Effector memory CD8-positive, alpha-beta T cell (primary cell): ENCODE data around the gene RNF135.
A peak's percentile ranks its signal among the peaks of the same experiment; 100 is the strongest.
"Not testable (repeated sequence)": the region's sequence is repeated elsewhere in the genome, so short reads cannot be mapped to it uniquely, and the experiment has no call there.

ENCODE experiments used
- ATAC-seq: fragments of 150-1000 bp; cut with Tn5 transposase; replicated peaks from 2 replicates; pipeline ENCODE4 v1.10.0; 2021; ENCODE audit warnings: mild to moderate bottlenecking, moderate library complexity
- DNase-seq, 3 experiments: peaks; one replicate each; pipeline ENCODE4 v3.0.0; 2021
- H3K27ac Mint-ChIP-seq, 2 donors: one replicate each; pipeline ENCODE4 v1.8.0; 2022; ENCODE audit warnings: mild to moderate bottlenecking in 2 of 2, mixed read lengths in 2 of 2, moderate library complexity in 2 of 2
- H3K27me3 Mint-ChIP-seq, 2 donors: one replicate each; pipeline ENCODE4 v1.8.0; 2022; ENCODE audit warnings: mixed read lengths in 2 of 2
- H3K36me3 Mint-ChIP-seq: one replicate; pipeline ENCODE4 v1.8.0; 2022; ENCODE audit warnings: mild to moderate bottlenecking, moderate library complexity, mixed read lengths; ENCODE audit not compliant: insufficient read depth
- H3K4me1 Mint-ChIP-seq, 2 donors: one replicate each; pipeline ENCODE4 v1.8.0; 2022; ENCODE audit warnings: low read depth in 2 of 2, mixed read lengths in 2 of 2
- H3K4me3 Mint-ChIP-seq, 2 donors: one replicate each; pipeline ENCODE4 v1.8.0; 2022; ENCODE audit warnings: mild to moderate bottlenecking in 2 of 2, mixed read lengths in 2 of 2, moderate library complexity in 2 of 2
- H3K9me3 Mint-ChIP-seq, 2 donors: one replicate each; pipeline ENCODE4 v1.8.0; 2022; ENCODE audit warnings: mixed read lengths in 2 of 2

Gene RNF135

DNA sequence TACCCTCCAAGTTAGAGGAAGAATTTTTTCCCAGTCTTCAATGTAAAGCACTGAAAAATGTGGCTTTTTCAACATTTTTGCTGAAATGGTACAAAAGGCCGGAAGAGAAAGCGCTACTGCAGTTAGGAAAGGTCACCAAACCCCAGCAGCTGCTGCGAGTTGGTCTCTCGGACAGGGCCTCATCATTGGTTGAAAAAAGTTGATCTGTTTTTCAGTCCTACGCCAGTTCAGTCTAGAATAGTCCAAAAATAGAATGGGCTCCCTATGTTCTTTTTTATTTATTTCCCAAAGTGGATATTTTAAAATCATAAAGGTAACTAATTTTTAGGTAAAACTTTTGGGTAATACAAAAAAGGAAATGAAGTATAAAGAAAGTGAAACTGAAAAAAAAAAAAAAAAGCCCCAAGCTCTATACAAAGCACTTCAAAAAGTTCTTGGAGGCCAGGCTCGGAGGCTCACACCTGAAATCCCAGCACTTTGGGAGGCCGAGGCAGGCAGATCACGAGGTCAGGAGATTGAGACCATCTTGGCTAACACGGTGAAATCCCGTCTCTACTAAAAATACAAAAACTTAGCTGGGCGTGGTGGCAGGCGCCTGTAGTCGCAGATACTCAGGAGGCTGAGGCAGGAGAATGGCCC lies 31.7 kb upstream of the RNF135 start:
- Mint-ChIP-seq H3K27me3 (no peaks in the 10 kb centered on the region), H3K4me1 (no peaks in the 10 kb centered on the region), H3K27ac (peak overlapping the region in 1 of 2 donors; percentile 35), H3K9me3 (no peaks in the 10 kb centered on the region), H3K36me3 (no peaks in the 10 kb centered on the region), H3K4me3 (peak overlapping the region in 1 of 2 donors; percentile 30)
- no peak for DNase-seq
- ATAC-seq, result no peak

DNA sequence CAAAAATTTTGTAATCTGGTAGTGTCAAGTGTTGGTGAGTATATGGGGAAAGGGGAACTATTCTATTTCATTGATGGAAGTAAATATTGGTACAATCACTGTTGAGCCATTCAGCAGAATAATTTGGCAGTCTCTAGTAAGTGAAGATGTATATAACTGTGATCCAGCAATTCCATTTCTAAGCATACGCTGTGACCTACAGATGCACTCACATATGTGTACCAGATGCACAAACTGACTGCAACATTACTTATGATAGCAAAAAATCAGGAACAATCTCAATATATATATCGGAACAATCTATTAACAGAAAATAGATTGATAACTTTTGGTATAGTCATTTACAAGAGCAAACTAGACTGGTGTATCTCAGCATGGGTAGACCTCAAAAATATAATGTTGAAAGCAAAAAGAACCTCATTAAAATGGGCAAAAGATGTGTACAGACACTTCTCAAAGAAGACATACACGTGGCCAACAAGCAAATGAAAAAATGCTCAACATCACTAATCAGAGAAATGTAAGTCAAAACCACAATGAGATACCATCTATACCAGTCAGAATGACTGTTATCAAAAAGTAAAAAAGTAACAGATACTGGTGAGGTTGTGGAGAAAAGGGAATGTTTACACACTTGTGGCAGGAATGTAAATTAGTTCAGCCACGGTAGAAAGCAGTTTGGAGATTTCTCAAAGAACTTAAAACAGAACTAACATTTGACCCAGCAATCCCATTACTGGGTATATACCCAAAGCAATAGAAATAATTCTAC lies 28.3 kb upstream of the RNF135 start:
- Mint-ChIP-seq H3K9me3 (no peaks in the 10 kb centered on the region), H3K4me3 (no peak overlapping the region)

DNA sequence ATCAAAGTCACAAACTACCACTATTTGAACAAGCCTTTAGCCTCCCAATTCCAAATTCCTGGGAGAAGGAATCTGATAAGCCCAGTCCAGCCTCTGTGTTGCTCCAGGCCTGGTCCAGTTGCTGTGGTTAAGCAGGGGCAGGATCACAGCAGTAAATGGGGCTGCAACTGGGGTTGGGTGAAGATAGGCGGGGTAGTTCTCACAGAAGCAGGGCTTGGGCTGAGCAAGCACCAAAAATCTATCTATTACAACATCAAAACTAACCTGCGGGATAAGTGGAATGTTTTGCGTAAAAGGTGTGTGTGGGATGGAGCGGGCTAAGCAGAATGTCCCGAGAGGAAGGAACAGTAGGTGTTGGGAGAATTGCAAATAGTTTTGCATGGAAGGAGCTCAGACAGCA lies 23.0 kb upstream of the RNF135 start:
- Mint-ChIP-seq H3K27ac (no peak overlapping the region), H3K4me1 (no peaks in the 10 kb centered on the region), H3K9me3 (no peaks in the 10 kb centered on the region), H3K27me3 (no peaks in the 10 kb centered on the region), H3K36me3 (no peaks in the 10 kb centered on the region), H3K4me3 (no peak overlapping the region)
- ATAC-seq (no peak), DNase-seq (no peak)

More for the DNA sequence above, 28.3 kb upstream of the RNF135 start:
- DNase-seq, result no peak
- ATAC-seq, result no peak
- H3K36me3 Mint-ChIP-seq, result no peaks in the 10 kb centered on the region
- H3K4me1 Mint-ChIP-seq, result no peaks in the 10 kb centered on the region
- H3K27ac Mint-ChIP-seq, result no peak overlapping the region
- no peaks in the 10 kb centered on the region for H3K27me3 Mint-ChIP-seq

DNA sequence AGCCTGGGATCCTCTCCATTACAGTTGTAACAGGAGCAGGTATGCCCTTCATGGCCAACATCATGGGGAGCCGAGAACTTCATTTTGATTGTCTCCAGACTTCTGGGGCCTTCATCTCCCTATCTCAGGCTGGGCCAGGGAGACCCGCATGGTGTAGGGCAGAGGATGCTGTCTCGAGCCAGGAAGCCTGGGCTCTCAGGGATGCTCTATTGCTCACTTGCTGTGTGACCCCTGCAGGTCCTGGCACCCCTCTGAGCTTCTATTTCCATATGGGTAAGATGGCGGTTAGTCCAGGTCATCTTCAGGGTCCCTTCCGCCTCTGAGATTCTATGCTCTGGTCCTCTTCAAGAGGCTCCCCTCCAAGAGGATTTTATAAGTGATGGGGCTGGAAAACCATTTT lies 20.6 kb upstream of the RNF135 start:
- DNase-seq (no peak), ATAC-seq (no peak)
- no peaks in the 10 kb centered on the region for H3K9me3 Mint-ChIP-seq
- no peak overlapping the region for H3K4me3 Mint-ChIP-seq
- H3K4me1 Mint-ChIP-seq, result no peaks in the 10 kb centered on the region
- no peaks in the 10 kb centered on the region for H3K27me3 Mint-ChIP-seq
- no peaks in the 10 kb centered on the region for H3K36me3 Mint-ChIP-seq
- no peak overlapping the region for H3K27ac Mint-ChIP-seq

DNA sequence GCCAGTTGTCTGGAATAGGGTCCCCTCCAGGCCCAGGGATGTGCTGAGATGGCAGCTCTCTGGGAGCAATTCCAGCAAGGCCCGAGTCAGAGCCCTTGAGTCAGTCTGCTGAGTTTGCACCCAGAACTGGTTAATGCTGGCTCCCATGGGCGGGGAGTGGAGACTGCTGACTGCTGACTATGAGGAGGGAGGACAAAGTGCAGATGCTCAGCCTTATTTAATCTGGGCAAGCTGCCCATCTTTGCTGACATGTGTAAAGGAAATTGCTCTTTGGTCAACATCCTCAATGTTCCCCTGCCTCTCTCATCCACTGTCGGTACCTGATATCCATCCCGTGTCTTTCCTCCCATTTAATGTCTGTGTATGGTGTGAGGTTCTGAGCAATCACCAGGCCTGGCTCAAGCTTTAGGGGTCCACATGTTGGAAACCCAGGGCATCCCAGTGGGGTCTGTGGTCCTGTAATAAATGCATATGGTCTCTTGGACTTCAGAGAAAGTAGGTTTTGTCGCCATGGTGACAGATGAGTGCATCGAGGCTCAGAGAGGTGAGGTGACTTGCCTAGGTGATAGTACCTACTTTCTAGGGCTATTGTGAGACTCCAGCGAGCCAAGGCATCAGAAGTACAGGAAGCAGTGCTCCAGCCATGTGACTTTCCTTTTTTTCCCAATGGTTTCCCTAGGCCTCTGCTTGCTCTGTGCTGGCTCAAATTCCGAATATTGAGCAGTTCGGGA lies 20.0 kb upstream of the RNF135 start:
- no peaks in the 10 kb centered on the region for H3K36me3 Mint-ChIP-seq
- DNase-seq (no peak), ATAC-seq (no peak)
- no peak overlapping the region for H3K27ac Mint-ChIP-seq
- H3K9me3 Mint-ChIP-seq, result no peaks in the 10 kb centered on the region
- no peaks in the 10 kb centered on the region for H3K4me1 Mint-ChIP-seq
- H3K4me3 Mint-ChIP-seq, result no peak overlapping the region
- H3K27me3 Mint-ChIP-seq, result no peaks in the 10 kb centered on the region

DNA sequence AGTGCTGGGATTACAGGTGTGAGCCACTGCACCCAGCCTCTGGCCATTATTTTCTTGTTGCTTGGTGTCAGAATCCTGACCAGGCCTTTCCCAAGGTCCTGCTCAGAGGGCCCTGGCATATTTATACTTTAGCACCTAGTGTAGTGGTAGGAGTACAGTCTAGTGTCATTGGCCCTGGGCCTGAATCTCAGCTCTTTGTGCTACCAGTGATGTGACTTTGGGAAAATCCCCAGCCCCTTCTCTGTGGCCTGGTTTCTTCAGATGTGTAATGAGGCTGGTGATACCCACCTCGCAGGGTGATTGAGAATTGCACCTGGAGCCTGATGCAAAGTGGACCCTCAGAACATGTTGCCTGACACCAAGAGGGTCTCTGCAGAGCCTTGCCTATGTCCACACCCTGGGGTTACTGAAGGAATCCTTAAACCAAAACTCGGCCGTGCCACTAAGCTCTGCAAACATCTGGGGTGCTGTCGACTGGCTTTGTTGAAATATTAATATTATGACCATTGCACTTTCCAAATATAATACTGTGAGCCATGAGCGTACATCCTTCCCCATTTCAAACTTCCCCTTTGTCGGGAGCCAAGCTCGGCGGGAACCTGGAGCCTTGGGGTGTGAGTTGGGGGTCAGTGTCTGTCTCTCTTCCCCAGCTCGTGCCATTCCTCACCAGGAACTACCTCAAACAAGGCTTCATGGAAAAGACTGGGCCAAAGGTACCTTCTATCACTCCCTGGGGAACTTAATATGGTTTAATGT lies 18.0 kb upstream of the RNF135 start:
- peaks cover 0 to 13% of the 10 kb centered on the region in 2 donors for H3K27me3 Mint-ChIP-seq
- no peaks in the 10 kb centered on the region for H3K9me3 Mint-ChIP-seq
- ATAC-seq, result no peak
- peak overlapping the region in 1 of 2 donors; percentile 55 for H3K27ac Mint-ChIP-seq
- no peaks in the 10 kb centered on the region for H3K4me1 Mint-ChIP-seq
- no peaks in the 10 kb centered on the region for H3K36me3 Mint-ChIP-seq
- no peak for DNase-seq
- H3K4me3 Mint-ChIP-seq, result no peak overlapping the region

DNA sequence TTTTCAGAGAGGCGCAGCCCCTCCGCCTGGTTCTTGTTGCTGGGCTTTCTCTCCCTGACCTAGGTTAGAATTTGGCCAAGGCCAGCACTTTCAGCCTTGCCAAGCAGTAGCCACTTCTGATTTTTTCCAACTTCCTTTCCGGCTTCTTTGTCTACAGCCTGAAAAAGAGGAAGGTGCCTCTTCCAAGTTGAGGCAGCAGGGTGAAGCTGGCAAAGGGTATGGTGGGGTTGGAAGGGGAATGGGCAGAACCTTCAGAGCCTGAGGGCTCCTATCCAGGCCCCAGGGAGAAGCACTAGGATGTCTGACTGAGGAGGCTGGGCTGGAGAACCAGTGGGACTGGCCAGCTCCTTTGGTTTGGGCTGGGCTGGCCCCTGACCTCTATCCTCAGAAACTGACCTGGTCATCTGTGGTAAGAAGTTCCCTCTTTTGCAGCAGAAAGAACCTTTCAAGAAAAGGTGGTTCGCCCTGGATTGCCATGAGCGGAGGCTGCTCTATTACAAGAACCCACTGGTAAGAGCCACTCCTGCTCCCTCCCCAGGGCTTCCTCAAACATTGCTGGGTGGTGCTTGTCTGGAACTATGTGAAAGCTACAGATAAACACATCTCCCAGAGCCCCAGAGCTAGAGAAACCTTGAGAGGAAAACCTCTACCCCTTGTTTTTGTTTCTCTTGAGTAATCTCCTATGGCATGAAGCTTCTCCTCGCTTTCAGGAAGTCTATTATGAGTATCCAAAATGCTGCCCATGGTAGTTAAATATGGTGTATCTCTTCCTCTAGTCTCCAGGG lies 16.6 kb upstream of the RNF135 start:
- DNase-seq (no peak), ATAC-seq (no peak)
- Mint-ChIP-seq H3K4me3 (no peak overlapping the region), H3K4me1 (no peaks in the 10 kb centered on the region), H3K27me3 (peaks cover 7 to 25% of the 10 kb centered on the region in 2 donors), H3K36me3 (no peaks in the 10 kb centered on the region), H3K9me3 (no peaks in the 10 kb centered on the region), H3K27ac (no peak overlapping the region)

DNA sequence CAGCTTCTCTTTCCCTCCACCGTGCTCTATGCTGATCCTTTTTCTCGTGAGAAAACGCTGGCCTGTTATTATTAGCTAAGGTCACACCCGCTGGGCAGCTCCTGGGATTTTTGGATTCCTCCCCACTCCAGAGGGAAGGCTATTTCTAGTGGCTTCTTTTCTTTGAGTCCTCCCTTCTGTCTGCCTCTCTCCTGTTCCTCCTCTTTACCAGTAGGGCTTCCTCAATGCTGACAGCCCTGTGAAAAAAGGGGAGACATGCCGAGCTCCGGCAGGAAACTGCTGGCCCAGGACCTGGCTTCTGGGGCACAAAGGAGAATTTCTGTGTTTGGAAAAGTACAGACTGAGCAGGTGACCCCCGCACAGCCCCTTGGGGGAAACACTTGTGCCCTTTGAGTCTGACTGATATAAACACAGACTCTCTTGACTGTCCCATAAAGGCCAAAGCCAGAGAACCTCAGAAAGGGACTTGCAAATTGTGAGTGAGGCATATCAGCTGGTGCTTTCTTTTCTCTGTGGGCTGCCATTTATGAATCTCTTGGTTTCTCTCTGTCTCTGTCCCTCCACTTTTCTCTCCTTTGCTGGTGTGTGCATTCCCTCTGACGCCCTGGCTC lies 14.0 kb upstream of the RNF135 start:
- Mint-ChIP-seq H3K9me3 (no peaks in the 10 kb centered on the region), H3K4me1 (no peaks in the 10 kb centered on the region), H3K27me3 (peaks cover 7 to 25% of the 10 kb centered on the region in 2 donors), H3K27ac (no peak overlapping the region), H3K4me3 (no peak overlapping the region), H3K36me3 (no peaks in the 10 kb centered on the region)
- no peak for DNase-seq
- ATAC-seq, result no peak

DNA sequence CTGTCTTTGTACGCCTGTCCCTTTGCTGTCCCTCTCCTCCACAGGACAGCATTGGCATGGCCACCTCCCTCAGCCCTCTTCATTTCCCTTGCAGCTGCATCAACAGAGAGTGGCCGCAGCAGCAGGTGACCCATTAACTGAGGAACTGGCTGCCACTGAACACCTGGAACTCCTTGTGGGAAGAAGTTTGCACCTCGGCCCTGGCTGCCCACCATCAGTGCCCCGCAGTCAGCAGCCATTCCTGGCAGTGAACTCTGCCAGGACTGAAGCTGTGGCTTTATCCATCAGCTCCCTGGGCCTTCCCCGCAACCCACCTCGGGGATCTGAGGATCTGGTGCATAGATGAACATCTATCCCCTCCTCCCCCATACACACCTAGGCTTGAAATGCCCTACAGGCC lies 13.1 kb upstream of the RNF135 start:
- Mint-ChIP-seq H3K4me1 (no peaks in the 10 kb centered on the region), H3K36me3 (no peaks in the 10 kb centered on the region), H3K27ac (no peak overlapping the region), H3K9me3 (no peaks in the 10 kb centered on the region), H3K4me3 (no peak overlapping the region), H3K27me3 (peaks cover 7 to 25% of the 10 kb centered on the region in 2 donors)
- DNase-seq (no peak), ATAC-seq (no peak)

DNA sequence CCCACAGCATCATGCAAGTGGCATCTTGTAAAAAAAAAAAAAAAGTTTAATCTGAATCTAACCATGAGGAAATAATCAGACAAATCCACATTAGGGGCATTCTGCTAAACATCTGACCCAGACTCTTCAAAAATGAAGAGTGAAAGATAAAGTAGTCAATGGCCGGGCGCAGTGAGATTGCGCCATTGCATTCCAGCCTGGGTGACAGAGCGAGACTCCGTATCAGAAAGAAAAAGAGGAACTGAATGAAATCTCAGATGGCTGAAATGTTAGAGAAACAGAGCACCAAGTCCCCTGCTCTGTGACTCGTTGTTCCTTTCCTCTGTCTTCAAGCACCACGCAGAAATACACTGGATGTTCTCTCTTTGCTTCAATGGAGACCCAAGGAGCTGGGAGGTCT lies 12.7 kb upstream of the RNF135 start:
- DNase-seq (no peak), ATAC-seq (no peak)
- H3K27ac Mint-ChIP-seq, result no peak overlapping the region

DNA sequence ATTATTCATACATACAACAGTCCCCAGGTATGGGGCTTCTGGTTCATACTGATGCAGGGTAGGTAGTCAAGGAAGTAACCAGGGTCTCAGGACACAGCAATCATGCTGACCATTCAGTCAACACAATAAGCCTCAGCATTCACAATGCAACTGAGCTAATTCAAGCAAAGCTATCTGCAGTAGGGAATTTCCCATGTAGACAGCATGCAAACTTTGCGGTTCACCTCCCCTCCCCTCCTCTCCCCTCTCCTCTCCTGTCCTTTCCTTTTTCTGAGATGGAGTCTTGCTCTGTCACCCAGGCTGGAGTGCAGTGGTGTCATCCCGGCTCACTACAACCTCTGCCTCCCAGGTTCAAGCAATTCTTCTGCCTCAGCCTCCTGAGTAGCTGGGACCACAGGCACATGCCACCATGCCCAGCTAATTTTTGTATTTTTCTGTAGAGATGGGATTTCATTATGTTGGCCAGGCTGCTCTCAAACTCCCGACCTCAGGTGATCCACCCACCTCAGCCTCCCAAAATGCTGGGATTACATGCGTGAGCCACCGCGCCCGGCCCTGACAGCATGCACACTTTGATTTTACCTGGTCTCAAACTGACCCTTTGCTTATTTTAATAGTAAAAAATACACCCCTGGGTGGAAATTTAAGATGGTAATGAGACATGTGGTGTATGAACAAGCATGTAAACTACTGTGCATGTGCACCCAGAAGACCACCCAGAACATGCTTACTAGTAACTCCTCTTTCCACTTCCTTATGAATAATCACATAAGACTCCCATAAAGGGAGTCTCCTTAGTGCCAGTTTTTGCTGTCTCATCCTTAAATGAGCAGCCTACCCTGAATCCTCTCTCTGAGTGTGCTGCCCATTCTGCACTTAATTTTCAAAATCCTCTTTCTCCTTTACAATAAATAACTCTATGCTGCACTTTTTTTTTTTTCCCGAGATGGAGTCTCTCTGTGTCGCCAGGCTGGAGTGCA lies 9.3 kb upstream of the RNF135 start:
- peaks cover 7 to 20% of the 10 kb centered on the region in 2 donors for H3K27me3 Mint-ChIP-seq
- H3K27ac Mint-ChIP-seq, result no peak overlapping the region
- no peak for DNase-seq
- H3K9me3 Mint-ChIP-seq, result no peaks in the 10 kb centered on the region
- H3K36me3 Mint-ChIP-seq, result no peaks in the 10 kb centered on the region
- H3K4me1 Mint-ChIP-seq, result no peaks in the 10 kb centered on the region
- ATAC-seq, result peak; percentile 46
- no peak overlapping the region for H3K4me3 Mint-ChIP-seq

More for the DNA sequence above, 12.7 kb upstream of the RNF135 start:
- Mint-ChIP-seq H3K4me3 (no peak overlapping the region), H3K4me1 (no peaks in the 10 kb centered on the region), H3K27me3 (peaks cover 7 to 25% of the 10 kb centered on the region in 2 donors), H3K9me3 (no peaks in the 10 kb centered on the region), H3K36me3 (no peaks in the 10 kb centered on the region)

DNA sequence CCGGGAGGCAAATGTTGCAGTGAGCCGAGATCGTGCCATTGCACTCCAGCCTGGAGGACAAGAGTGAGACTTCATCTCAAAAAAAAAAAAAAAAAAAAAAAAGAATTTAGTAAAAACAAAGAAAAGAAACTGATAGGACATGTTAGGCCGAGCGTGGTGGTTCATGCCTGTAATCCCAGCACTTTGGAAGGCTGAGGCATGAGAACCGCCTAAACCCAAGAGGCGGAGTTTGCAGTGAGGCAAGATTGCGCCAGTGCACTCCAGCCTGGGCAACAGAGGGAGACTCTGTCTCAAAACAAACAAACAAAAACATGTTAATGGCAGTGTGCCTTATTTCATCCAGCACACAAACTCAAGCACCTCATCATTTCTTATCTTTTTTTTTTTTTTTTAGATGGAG lies 6.5 kb upstream of the RNF135 start:
- H3K27me3 Mint-ChIP-seq, DNase-seq, H3K36me3 Mint-ChIP-seq, H3K4me1 Mint-ChIP-seq, H3K4me3 Mint-ChIP-seq, H3K9me3 Mint-ChIP-seq, H3K27ac Mint-ChIP-seq, ATAC-seq: not testable (repeated sequence)
